AG04449 (cell line): ENCODE measurements around the gene PROZ.
A peak's percentile ranks its signal among the peaks of the same experiment; 100 is the strongest.

Experiments
- CTCF ChIA-PET: fragments of 350-600 bp; formaldehyde crosslinking; extraction: SDS; loops from one replicate; lab custom pipeline; 2021; ENCODE audit warnings: antibody characterized with exemption; lab: Yijun Ruan, JAX
- POLR2A ChIA-PET: fragments of 400-600, 350-600 bp; formaldehyde crosslinking; extraction: SDS; loops from one replicate; lab custom pipeline; 2020; ENCODE audit warnings: antibody characterized with exemption, inconsistent platforms; lab: Yijun Ruan, JAX
- DNase-seq: peaks from one replicate; pipeline ENCODE4 v3.0.0-alpha.2; 2010; ENCODE audit warnings: low read depth, low spot score
- H3K4me3 ChIP-seq: 2 replicates; pipeline ENCODE4 v1.5.1; 2011; ENCODE audit warnings: low read depth, mild to moderate bottlenecking, control low read depth, low read length
- TF ChIP-seq, protein P1 (sequence below): IDR thresholded peaks from one replicate; pipeline ENCODE4 v1.5.1; 2011; ENCODE audit warnings: mild to moderate bottlenecking, moderate library complexity, low read length, control low read depth, inconsistent platforms; ENCODE audit not compliant: insufficient read depth; ENCODE audit errors: missing control alignments

The PROZ gene

DNA sequence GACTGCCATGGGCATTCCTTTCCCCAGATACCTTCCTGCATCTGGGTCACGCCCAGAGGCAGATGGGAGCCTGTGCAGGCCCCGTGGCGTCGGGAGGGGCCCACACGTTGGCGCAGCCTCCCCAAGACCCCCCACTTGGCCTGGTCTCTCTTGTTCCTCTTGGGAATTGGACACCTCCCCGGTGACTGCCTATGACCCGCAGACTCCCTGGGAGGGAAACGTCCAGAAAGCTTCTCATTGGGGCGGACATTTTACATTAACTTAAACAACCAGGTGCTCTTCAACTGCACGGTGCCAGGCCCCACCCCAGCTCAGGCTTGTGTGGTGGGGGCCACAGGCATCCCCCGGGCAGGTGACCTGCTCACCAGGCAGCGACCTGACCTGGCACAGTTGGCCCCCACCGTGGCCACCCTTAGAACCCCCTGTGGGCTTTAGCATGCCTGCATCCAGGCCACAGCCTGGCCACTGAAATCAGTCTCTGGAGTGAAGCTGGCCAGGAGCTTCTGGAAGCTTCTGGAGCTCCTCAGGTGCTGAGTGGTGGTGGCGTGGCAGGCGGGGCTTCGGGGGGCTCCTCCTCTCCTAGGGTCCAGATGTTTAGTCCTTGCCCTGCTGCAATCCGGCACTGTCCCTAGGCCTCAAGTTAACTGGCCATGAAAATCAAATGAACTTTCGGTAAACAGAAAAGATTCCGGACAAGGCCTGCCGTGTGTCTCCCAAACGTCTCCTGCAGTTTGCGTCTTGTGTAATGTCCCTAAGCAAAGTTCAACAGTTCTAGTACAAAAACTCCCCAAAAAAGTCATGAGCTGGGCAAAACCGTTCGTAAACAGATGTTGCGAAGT is 8.5 kb upstream of the PROZ start:
- TF ChIP-seq, protein P1, sequence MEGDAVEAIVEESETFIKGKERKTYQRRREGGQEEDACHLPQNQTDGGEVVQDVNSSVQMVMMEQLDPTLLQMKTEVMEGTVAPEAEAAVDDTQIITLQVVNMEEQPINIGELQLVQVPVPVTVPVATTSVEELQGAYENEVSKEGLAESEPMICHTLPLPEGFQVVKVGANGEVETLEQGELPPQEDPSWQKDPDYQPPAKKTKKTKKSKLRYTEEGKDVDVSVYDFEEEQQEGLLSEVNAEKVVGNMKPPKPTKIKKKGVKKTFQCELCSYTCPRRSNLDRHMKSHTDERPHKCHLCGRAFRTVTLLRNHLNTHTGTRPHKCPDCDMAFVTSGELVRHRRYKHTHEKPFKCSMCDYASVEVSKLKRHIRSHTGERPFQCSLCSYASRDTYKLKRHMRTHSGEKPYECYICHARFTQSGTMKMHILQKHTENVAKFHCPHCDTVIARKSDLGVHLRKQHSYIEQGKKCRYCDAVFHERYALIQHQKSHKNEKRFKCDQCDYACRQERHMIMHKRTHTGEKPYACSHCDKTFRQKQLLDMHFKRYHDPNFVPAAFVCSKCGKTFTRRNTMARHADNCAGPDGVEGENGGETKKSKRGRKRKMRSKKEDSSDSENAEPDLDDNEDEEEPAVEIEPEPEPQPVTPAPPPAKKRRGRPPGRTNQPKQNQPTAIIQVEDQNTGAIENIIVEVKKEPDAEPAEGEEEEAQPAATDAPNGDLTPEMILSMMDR = no peak
- DNase-seq = no peak
- ChIA-PET POLR2A (no interaction called here), CTCF (no interaction called here)
- no peak overlapping the region for H3K4me3 ChIP-seq

DNA sequence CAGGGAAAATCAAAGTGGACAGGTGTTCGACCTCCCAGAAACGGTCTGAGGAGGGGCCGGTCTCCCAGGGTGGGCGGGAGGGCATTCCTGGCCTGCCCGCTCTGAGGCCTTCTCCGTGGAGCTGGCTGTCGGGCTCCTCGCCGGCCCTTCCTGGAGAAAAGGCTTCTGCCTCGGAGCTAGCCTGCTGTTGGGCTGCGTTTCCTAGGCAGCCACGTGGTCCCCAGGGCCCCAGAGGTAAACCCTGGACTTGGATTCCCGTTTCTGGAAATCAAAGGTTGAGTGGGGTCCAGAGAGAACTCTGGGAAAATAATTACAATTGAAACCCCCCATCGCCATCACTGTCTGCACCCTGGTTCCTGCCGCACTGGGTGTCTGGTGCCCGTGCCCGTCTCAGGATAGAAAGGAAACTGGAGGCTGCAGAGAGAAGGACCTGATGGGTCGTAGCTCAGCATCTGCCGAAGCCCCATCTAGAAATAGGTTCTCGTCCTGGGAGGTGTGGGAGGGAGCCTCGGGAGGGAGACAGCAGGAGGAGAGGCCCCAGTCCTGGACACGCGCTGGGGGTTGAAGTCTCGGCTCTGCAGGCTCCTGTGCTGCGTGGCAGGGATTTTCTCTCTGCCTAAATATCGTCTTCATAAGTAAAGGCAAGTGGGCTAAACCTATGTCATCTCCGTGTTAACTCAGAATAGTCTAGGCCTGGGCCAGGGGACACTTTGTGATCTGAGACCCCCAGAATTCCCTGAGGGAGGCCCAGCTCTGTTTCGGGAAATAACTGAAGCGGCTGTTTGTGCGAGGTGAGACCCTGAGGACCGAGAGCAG is 7.7 kb upstream of the PROZ start:
- DNase-seq = no peak
- H3K4me3 ChIP-seq = no peak overlapping the region
- CTCF ChIA-PET = no interaction called here
- TF ChIP-seq, protein P1 = no peak
- POLR2A ChIA-PET = no interaction called here

DNA sequence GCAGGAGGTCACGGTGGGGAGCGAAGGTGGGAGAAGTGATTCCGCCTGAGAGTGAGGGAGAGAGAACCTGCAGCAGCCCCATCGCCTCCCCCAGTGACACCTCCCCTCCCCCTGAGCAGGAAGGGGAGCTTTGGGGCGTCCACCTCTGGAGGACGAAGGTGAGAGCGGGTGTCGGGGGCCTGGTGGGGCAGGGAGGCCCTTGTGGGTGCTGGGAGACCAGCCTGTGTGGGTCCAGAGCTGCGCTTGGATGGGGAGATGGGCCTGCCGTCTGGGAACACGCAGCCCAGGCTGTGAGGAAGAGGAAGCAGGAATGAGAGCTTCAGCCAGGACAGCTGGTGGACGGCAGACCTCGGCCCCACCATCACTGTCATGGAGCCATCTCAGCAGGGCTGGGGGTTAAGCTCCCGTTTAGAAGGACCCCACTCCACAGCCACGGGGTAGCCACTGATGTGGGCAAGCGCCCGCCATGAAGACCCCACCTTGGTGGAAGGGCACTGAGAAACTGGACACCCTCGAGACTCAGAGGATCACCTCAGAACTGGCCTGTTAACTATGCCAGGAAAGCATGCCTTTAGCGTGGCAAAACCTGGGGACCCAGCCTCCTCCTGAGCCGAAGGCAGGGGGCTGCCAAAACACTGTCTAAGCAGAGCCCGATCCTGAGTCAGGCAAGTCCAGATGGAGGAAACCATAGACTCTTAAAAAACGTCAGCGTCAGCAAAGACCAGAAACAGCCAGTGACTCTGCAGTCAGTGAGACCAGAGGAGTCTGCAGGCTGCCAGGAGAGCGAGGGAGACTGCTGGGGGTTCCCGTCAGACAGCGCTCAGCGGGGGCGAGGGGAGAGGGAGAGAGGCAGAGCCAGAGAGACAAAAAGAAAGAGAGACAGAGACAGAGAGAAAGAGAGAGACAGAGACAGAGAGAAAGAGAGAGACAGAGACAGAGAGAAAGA is 6.4 kb upstream of the PROZ start:
- ChIA-PET POLR2A (no interaction called here), CTCF (interaction anchor here (1.0 kb wide), 2 partner anchors 10 to 118 kb away, joined by 3 read pairs; no protein-coding TSS in a partner anchor)
- DNase-seq = peak; percentile 19
- H3K4me3 ChIP-seq = peak overlapping the region; percentile 12; the same call in 1 of the 2 replicates
- TF ChIP-seq, protein P1 = no peak

DNA sequence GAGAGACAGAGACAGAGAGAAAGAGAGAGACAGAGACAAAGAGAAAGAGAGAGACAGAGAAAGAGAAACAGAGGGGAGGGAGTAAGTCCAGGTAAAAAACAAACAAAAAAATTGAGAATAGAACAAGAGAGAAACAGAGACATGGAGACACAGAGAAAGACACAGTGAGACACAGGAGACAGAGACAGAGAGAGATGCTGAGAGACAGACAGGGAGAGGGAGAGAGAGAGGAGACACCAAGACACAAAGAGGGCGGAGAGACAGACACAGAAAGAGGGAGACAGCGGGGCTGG is 5.8 kb upstream of the PROZ start:
- CTCF ChIA-PET = no interaction called here
- POLR2A ChIA-PET = no interaction called here
- TF ChIP-seq, protein P1 = no peak
- DNase-seq = no peak
- peak overlapping the region; percentile 42; the same call in 1 of the 2 replicates for H3K4me3 ChIP-seq

DNA sequence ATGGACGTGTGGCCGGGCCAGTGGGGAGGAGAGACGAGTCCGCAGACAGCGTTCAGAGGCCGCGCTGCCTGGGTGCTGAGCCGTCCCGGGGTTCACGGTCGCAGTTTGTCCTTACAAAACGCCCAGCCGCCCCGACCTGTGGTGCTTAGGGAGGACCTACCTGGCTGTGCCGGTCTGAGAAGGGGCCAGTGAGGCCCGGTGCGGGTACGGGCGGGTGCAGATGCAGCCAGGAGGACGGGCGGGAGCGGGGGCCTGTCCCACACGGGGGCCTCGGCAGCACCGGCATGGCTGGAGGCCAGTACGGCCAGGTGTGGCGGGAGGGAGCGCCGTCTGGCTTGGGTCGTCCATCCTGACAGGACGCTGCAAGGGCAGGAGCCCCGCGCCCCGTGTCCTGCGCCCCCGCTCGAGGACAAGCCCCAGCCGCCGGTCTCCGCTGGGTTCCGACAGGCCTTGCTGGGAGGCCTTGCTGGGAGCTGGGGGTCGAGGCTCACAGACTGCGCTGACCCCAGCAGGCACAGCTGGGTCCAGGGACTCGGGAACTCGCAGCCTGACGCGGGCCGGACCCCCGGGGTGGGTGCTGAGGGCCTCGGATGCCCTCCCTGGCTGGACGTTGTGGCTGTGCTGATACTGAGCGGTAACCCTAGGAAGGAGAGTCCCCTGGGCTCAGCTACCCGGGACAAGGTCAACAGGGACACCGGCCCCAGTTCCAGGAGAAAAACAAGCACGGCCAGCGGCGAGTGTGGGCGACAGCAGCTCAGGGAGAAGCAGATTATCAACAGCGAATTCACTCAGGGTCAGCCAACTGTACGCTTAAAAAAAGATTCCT is 5.3 kb upstream of the PROZ start:
- TF ChIP-seq, protein P1 = no peak
- H3K4me3 ChIP-seq = peak overlapping the region; percentile 42
- CTCF ChIA-PET = interaction anchor here (0.9 kb wide), 1 partner anchor 241 kb away, joined by 3 read pairs; no protein-coding TSS in a partner anchor
- DNase-seq = no peak
- POLR2A ChIA-PET = interaction anchor here (0.7 to 1.5 kb wide), 2 partner anchors 55 to 56 kb away, joined by 3 read pairs; partner anchors contain the start of genes CUL4A and PCID2
